ENCODE data around the gene CYP2E1. TPM values are rescaled to one million over a fixed set of nuclear protein-coding genes. Genes with fewer than 3 reads are reported as not detected.

The CYP2E1 gene
- total and polyA plus RNA-seq, 8 donors: 0.68 to 3.2 (median 1.9) TPM

DNA sequence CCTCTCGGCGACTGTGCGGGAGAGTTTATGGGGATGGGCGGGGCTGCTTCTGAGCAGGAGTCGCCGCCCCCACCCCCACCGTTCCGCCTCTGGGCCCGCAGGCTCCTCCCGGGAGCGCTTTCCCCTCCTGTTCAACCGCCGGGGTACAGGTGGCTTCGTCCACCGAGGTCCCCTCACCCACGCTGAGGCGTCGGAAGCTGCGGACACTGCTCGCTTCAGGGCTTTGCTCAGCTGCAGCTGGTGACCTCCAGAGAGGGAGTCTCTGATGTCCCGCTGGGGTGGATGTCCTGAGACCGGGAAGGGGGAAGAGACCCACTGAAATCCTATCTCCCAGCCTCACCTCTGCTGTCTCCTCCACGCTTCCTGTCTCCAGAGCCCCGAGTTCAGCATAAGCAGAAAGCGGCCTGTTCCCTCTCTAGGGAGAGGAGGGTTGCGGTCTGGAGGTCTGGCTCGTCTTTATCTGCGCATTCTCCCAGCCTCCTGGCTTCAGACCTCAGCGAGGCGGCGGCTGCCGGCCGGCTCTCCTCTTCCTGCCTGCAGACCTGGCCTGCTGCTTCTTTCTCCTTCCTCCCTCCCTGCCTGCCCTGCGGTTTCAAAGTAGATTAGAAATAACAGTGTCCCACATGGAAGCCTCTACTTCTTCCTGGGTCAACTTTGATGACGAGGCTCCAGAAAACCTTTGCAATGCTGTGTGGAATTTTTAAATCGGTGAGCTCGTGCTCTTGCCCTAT lies 1.8 kb downstream of the CYP2E1 start:
- Histone ChIP-seq H3K9me3 (peaks cover 0 to 6% of the 10 kb centered on the region in 2 donors), H3K4me3 (peak overlapping the region; percentile 0 to 5), H3K4me1 (peaks cover 3 to 21% of the 10 kb centered on the region in 2 donors), H3K36me3 (no peaks in the 10 kb centered on the region), H3K27me3 (peaks cover 33 to 64% of the 10 kb centered on the region in 2 donors), H3K27ac (no peak overlapping the region)
- TF ChIP-seq, protein P1, sequence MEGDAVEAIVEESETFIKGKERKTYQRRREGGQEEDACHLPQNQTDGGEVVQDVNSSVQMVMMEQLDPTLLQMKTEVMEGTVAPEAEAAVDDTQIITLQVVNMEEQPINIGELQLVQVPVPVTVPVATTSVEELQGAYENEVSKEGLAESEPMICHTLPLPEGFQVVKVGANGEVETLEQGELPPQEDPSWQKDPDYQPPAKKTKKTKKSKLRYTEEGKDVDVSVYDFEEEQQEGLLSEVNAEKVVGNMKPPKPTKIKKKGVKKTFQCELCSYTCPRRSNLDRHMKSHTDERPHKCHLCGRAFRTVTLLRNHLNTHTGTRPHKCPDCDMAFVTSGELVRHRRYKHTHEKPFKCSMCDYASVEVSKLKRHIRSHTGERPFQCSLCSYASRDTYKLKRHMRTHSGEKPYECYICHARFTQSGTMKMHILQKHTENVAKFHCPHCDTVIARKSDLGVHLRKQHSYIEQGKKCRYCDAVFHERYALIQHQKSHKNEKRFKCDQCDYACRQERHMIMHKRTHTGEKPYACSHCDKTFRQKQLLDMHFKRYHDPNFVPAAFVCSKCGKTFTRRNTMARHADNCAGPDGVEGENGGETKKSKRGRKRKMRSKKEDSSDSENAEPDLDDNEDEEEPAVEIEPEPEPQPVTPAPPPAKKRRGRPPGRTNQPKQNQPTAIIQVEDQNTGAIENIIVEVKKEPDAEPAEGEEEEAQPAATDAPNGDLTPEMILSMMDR (IDR thresholded peaks at IDR 0.05): no peak
- intact Hi-C loops (cut with DNase I): no loop called here
- DNase-seq (no peak), ATAC-seq (peak; percentile 55)

DNA sequence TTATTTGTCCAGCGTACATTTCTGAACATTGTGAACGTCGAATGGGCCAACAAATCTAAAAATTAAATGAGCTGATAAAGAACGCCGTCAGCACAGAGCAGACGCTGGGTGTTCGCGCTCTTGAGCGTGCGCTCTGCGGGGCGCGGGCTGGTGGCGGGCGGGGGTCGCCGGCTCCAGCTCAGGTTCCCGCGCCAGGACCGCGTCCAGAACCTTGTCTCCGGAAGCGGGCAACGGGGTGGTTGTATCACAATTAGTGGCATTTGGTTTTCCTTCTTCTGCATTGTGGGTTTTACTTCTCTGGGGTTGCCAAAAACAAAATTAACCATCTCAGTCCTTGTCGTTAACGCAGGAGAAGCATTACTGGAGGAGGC lies 2.4 kb downstream of the CYP2E1 start:
- peaks cover 0 to under 1% of the 10 kb centered on the region in 2 donors for H3K9me3 ChIP-seq
- intact Hi-C loops (cut with DNase I): no loop called here
- H3K4me1 ChIP-seq: peaks cover 3 to 21% of the 10 kb centered on the region in 2 donors
- ATAC-seq: no peak
- H3K4me3 ChIP-seq: no peak overlapping the region
- DNase-seq: no peak
- H3K27me3 ChIP-seq: peaks cover 33 to 64% of the 10 kb centered on the region in 2 donors
- H3K36me3 ChIP-seq: no peaks in the 10 kb centered on the region
- no peak overlapping the region for H3K27ac ChIP-seq
- TF ChIP-seq, protein P1 (IDR thresholded peaks at IDR 0.05): no peak

DNA sequence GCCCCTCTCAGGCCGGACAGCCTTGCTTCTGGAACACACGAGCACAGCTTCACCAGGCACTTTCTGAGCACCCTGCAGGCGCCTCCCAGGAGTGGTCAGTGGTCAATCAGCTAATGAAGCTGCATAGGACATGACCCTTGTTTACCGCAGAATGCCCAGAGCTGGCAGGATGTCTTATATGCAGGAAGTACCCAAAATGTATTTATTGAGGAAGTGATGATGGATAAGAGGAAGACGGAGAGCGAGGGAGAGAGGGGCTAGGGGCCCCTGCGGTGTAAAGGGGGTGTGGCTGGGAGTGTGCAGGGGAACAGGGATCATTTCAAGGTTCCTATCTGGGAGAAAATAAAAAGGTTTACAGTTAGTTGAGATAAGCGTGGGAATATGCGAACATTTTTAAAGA lies 3.3 kb downstream of the CYP2E1 start:
- peaks cover 3 to 21% of the 10 kb centered on the region in 2 donors for H3K4me1 ChIP-seq
- intact Hi-C loops (cut with DNase I): no loop called here
- no peak for DNase-seq
- H3K4me3 ChIP-seq: no peak overlapping the region
- peaks cover 33 to 62% of the 10 kb centered on the region in 2 donors for H3K27me3 ChIP-seq
- no peak overlapping the region for H3K27ac ChIP-seq
- H3K36me3 ChIP-seq: no peaks in the 10 kb centered on the region
- ATAC-seq: no peak
- TF ChIP-seq, protein P1 (IDR thresholded peaks at IDR 0.05): no peak
- H3K9me3 ChIP-seq: no peaks in the 10 kb centered on the region

DNA sequence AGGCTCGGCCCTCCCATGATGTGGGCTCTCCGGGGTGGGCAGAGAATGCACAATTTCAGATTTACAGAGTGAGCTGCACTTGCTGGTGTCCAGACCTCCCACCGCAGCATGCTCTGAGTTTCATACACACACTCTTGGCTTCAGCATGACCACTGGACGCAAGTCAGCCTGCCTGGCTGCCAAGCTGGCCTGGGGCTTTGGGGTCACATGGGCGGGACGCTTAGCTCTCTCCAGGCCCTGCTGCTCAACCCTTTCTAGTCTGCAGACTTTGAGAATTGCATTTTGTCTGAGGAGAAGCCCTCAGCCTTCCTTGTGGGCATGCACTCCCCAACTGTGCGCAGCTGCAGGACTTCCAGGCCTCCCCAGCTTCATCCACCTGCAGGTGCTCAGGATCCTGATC lies 5.7 kb downstream of the CYP2E1 start:
- DNase-seq (no peak), ATAC-seq (no peak)
- Histone ChIP-seq H3K4me3 (no peak overlapping the region), H3K9me3 (no peaks in the 10 kb centered on the region), H3K4me1 (peaks cover 3 to 20% of the 10 kb centered on the region in 2 donors), H3K36me3 (no peaks in the 10 kb centered on the region), H3K27ac (no peak overlapping the region), H3K27me3 (peaks cover 26 to 38% of the 10 kb centered on the region in 2 donors)
- TF ChIP-seq, protein P1 (IDR thresholded peaks at IDR 0.05): no peak
- intact Hi-C loops (cut with DNase I): no loop called here

GRCh38 chr10:133534417-133534816 lies 7.3 kb downstream of the CYP2E1 start:
- Histone ChIP-seq H3K27me3 (peaks cover 11 to 22% of the 10 kb centered on the region in 2 donors), H3K9me3 (no peaks in the 10 kb centered on the region), H3K4me1 (peaks cover 0 to 5% of the 10 kb centered on the region in 2 donors), H3K36me3 (no peaks in the 10 kb centered on the region), H3K4me3 (no peak overlapping the region), H3K27ac (no peak overlapping the region)
- intact Hi-C loops (cut with DNase I): no loop called here
- no peak for ATAC-seq
- TF ChIP-seq, protein P1 (IDR thresholded peaks at IDR 0.05): no peak
- no peak for DNase-seq
